A673 (cell line): Measurements from ENCODE around the gene RPL37A.

Experiments used
- CTCF ChIP-seq: fragments of 300-800, 200-600 bp; sonication (generic); conservative IDR thresholded peaks from 2 replicates; pipeline ENCODE4 v1.5.1; 2017; ENCODE audit warnings: low read depth, mild to moderate bottlenecking, antibody characterized with exemption, low read length, moderate library complexity, mixed read lengths
- EZH2 ChIP-seq: fragments of 200-600 bp; sonication (generic); IDR thresholded peaks from 2 replicates; pipeline ENCODE4 v1.6.1; 2017; ENCODE audit warnings: borderline replicate concordance, low read depth, mild to moderate bottlenecking, mixed read lengths, antibody characterized with exemption, low read length; ENCODE audit not compliant: poor library complexity, severe bottlenecking

GRCh38 chr2:216539120-216539519 lies 40.5 kb downstream of the RPL37A start:
- TF ChIP-seq CTCF: no peak
- no peak for TF ChIP-seq EZH2
